ENCODE data around the gene BABAM2.

- TF ChIP-seq EP300 (IDR thresholded peaks at IDR 0.05; ENCODE audit: low read depth) (no peak), CTCF (IDR thresholded peaks at IDR 0.05) (no peak), POLR2A (IDR thresholded peaks at IDR 0.05) (no peak), POLR2AphosphoS5 (IDR thresholded peaks at IDR 0.05) (no peak)
These were observed 144.7 kb downstream of the BABAM2 start for GRCh38 chr2:28035163-28035690.

All from transverse colon (tissue), 4 donors.